HG02943 (cell line): ENCODE results near the gene CHPF2.

Source experiments
- ATAC-seq: cut with Tn5 transposase; IDR thresholded peaks from one replicate; pipeline ENCODE4 v1.9.1; 2021; ENCODE audit warnings: mild to moderate bottlenecking, low read depth, moderate library complexity; ENCODE audit not compliant: unreplicated experiment

The CHPF2 gene

DNA sequence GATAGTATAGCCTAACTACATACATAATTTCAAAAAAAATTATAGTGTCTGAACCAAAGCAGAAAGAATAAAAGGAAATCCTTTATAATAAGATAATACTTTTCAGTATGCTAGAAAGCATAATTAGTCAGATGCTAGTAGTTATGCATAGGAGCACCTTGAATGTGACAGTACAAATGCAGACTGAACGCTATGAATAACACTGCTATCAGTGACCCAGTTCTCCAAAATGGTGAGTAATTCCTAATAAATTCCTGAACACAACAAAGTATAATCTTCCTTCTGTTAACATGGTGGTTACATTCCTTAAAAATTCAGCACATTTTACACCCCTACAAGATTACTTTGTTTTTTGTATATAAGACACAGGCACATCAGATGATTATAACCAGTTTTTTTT, 1.2 kb upstream of the CHPF2 start:
- no peak for ATAC-seq

DNA sequence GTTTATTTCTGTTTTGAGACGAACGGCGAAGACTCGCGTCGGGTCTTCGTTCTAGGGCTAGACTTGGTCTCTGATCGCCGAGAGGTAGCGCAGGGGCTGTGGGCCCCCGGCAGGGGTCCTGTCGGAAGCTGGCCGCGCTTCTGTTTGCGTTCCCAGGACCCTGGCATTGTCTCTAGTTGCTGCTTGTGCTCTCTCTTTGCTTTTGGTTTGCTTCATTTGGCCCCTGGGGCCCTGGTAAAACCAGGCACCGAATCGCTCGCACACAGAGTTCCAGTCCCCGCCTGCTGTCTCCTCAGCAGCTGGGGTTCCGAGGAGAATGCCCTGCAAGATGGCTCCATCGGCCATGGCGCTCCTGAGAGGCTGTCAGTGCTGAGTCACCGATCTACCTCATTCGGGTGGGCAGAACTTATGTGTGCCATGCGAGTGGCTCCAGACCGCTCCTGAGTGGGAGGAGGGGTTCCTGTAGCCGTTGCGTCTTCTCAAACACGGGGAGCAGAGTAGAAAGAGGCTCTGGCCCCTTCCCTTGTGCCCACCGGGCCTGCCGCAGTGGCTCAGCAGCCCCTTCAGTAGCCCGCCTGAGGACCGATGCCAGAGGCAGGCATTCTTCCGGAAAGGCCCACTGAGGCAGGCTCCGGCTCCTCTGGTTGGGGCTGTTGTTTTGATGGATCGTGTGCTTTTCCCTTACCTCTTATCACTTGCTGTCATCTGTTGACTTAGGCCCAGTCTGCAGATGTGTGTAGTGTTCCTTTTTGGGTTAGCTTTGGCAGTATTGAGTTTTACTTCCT, 826 bp downstream of the CHPF2 start:
- no peak for ATAC-seq

DNA sequence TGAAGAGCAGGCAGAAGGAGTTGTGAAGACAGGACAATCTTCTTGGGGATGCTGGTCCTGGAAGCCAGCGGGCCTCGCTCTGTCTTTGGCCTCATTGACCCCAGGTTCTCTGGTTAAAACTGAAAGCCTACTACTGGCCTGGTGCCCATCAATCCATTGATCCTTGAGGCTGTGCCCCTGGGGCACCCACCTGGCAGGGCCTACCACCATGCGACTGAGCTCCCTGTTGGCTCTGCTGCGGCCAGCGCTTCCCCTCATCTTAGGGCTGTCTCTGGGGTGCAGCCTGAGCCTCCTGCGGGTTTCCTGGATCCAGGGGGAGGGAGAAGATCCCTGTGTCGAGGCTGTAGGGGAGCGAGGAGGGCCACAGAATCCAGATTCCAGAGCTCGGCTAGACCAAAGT, 1.5 kb downstream of the CHPF2 start:
- ATAC-seq = no peak

DNA sequence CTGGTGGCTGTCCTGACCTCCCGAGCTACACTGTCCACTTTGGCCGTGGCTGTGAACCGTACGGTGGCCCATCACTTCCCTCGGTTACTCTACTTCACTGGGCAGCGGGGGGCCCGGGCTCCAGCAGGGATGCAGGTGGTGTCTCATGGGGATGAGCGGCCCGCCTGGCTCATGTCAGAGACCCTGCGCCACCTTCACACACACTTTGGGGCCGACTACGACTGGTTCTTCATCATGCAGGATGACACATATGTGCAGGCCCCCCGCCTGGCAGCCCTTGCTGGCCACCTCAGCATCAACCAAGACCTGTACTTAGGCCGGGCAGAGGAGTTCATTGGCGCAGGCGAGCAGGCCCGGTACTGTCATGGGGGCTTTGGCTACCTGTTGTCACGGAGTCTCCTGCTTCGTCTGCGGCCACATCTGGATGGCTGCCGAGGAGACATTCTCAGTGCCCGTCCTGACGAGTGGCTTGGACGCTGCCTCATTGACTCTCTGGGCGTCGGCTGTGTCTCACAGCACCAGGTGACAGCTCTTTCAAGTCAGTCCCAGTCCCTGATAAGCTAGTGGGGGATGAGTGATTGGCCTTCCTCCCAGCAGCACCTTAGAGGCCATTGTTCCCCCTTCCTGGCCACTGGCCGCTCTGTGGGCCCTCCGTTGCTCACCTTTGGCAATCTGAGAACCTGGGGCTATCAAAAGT, 3.0 kb downstream of the CHPF2 start:
- ATAC-seq = no peak

DNA sequence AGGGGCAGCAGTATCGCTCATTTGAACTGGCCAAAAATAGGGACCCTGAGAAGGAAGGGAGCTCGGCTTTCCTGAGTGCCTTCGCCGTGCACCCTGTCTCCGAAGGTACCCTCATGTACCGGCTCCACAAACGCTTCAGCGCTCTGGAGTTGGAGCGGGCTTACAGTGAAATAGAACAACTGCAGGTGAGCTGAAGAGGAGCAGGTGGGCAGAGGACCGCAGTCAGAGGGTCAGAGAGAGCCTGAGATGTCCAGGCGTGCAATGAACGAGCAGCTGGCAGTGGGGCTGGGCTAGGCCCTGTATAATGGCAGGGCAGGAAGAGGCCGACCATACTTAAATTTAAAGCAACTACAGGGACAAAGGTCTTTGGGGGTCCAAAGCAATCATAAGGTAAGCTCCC, 4.1 kb downstream of the CHPF2 start:
- no peak for ATAC-seq

DNA sequence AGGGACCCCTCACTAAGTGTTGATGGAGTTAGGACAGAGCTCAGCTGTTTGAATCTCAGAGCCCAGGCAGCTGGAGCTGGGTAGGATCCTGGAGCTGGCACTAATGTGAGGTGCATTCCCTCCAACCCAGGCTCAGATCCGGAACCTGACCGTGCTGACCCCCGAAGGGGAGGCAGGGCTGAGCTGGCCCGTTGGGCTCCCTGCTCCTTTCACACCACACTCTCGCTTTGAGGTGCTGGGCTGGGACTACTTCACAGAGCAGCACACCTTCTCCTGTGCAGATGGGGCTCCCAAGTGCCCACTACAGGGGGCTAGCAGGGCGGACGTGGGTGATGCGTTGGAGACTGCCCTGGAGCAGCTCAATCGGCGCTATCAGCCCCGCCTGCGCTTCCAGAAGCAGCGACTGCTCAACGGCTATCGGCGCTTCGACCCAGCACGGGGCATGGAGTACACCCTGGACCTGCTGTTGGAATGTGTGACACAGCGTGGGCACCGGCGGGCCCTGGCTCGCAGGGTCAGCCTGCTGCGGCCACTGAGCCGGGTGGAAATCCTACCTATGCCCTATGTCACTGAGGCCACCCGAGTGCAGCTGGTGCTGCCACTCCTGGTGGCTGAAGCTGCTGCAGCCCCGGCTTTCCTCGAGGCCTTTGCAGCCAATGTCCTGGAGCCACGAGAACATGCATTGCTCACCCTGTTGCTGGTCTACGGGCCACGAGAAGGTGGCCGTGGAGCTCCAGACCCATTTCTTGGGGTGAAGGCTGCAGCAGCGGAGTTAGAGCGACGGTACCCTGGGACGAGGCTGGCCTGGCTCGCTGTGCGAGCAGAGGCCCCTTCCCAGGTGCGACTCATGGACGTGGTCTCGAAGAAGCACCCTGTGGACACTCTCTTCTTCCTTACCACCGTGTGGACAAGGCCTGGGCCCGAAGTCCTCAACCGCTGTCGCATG, 5.2 kb downstream of the CHPF2 start:
- ATAC-seq = no peak

DNA sequence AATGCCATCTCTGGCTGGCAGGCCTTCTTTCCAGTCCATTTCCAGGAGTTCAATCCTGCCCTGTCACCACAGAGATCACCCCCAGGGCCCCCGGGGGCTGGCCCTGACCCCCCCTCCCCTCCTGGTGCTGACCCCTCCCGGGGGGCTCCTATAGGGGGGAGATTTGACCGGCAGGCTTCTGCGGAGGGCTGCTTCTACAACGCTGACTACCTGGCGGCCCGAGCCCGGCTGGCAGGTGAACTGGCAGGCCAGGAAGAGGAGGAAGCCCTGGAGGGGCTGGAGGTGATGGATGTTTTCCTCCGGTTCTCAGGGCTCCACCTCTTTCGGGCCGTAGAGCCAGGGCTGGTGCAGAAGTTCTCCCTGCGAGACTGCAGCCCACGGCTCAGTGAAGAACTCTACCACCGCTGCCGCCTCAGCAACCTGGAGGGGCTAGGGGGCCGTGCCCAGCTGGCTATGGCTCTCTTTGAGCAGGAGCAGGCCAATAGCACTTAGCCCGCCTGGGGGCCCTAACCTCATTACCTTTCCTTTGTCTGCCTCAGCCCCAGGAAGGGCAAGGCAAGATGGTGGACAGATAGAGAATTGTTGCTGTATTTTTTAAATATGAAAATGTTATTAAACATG, 6.0 kb downstream of the CHPF2 start:
- no peak for ATAC-seq

DNA sequence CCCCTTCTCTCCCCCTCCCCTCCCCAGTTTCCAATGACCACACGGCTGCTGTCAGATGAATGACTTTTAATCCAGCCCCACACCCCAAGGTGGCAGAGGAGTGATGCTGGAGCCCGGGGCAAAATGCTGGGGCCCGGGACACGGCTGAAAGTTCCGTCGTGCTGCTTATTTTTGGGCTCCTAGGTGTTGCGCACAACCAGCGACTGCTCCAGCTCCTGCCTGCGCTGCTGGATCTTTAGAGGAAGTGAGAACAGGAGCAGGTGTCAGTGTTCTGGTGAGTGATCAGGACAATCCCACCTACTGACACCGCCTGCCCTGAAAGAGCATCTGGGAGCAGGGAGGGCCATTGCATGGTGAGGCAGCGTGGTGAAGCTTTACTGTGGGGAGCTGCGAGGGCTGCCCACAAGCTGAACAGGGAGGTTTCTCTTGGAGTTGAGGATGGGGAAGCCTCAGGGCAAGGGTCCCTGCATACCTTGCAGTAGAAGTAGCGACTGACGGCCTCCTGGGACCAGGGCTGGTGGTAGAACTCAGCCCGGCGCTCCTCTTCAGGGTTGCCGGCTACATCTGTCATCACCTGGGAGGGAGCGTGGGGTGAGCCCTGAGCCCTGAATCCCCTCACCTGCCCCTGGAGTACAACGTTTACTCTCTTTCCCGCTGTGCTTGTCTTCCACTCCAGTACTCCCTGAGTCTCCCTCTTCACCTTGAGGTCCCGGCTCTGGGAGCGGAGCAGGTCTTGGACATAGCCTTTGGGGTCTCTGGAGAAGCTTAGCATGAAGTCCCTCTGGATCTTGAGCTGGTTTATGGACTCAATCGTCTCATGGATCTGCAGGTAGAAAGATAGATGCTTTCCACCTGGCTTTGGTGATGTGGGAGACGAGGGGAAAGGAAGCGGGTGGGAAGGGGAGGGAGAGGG, 6.9 kb downstream of the CHPF2 start:
- no peak for ATAC-seq

DNA sequence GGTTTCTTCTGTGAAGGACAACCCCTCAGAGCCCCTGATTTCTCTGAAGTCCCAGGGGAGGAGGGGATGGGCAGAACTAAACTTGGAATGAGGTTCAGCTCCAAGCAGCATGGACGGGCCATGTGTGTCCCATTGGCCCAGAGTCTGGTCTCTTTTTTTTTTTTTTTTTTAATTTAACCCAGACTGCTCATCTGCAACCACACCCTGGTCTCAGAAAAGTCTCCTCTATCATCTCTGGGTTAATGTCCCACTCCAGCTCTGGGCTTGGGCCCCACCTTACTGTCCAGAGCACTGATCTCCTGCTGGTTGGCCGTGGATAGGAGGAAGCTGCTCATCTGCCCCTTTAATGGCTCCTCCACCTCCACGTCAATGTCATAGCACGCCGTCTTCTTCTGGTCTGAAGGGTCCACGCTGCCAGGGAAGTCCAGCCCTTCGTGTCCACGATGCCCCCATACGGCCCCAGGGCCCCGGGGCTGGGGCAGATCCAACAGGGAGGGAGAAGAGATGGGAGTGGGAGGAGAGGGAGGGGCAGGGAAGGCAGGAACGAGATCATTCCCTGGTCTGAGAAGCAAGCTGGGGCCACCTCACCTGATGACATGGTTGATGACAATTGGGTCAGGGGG, 7.7 kb downstream of the CHPF2 start:
- ATAC-seq = no peak

DNA sequence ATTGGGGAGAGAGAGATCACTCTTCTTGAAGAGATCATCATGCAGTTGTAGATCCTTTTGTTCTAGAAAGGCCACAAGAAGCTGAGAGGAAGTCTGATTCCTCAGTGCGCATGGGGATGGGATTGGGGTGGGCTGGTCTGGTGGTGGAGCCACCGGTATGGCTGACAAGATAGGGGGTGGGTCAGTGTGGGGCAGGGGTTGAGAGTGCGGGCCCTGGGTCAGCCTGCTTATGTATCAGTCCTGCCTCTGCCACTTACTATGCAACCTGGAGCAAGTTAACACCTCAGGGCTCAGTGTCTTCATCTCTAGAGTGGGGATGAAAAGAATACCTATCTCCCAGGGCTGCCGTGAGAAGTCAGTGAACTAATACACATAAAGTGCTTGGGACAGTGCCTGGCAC, 8.3 kb downstream of the CHPF2 start:
- ATAC-seq = no peak

DNA sequence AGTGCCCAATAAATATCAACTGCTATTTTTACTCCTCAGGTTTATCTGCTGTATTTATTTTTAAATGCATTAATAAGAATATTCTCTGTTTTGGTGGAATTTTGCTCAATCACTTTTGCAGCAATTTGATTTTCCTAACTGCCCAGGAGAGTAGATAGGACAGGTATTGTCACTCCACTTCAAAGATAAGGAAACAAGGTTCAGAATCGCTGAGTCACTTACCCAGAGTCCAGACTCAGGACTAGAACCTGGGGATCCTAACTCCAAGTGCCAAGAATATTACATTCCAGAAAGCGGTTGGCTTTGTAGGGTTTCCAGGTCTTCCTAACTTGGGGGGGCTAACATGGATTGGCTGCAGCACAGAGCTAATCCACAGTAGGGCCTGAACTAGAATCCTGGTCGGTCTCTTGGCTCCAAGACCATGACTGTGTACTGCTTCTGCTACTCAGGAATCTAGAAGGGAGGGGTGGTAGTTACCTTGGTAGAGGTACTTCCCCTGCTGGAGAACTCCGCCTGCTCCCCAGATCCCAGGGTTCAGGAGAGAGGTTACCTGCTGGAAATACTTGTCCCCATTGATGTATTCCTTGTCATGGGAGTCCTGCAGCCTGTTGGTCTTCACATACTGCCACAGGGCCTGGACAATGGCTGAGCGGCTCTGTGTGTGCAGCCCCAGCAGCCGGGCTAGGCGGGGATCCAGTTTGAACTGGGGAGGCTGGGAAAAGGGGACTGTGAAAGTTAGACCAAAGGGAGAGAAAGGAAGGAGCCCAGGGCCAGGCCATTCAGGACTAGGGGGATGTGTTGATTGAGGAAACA, 8.9 kb downstream of the CHPF2 start:
- no peak for ATAC-seq

DNA sequence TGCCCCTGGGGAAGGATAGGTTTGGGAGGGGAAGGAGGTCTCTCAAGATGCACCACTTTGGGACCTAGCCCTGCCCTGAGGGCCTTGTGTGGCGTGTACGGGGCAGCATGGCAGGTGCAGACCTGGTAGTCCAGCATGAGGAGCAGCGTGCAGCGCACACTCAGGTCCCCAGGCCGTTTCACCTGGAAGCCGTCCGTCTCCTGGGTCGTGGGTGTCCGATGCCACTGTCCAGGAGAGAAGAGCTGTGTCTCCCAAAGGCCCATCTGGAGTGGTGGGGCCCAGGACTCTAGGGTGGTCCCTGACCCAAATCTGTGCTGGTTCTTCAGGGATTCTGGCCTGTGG, 9.4 kb downstream of the CHPF2 start:
- ATAC-seq = no peak

DNA sequence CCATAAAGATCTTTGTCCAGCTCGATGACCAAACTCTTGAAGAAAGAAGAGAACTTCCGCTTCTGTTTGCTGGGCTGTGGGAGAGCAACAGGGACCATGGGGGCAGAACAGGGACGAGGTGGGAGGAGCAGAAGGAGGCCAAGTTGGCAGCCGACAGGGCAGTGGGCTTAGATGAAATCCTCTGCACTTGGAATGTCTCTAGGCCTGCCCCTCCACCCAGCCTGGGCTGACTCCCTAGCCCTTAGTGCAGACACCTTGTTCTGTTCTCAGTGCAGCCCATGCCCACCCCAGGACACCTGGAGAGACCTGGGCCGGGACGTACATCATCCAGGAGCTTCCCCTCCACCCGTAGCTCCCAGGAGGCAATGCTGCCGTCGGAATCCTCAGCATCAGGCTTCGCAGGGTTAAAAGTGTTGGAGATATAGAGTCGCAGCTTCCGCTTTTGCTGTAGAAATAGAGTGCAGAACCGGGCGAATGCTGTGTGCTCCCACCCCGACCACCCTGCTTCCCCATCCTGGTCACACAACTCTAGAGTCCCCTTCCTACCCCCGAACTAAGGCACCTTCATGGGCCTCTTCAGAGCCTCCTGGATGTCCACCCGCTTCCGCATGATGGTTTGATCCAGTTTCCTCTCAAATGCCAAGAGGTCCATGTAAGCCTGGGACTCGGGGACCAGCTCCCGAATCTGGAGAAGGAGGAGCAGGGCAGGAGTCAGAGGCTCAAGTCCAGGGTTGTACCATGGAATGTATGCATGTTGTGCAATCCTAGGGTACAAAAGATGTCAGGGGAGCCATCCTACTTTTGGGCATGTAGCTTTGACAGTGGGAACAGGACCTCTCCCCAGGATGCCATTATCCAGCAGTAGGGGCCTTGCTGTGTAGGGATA, 10.1 kb downstream of the CHPF2 start:
- ATAC-seq = no peak

DNA sequence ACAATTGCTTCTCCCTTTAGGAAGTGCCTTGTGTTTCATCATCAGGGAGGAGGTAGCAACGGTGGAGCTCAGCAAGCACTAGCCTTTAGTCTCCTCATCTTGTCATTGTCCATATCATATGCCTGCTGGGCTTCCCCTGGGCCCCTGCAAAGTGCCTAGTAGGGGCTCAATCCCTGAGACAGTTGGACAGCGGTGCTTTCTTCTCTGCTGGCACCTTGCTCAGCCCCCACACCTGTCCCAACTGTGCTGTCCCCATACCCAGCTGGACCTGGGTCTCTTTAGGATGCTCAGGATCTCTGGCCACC, 10.7 kb downstream of the CHPF2 start:
- no peak for ATAC-seq

DNA sequence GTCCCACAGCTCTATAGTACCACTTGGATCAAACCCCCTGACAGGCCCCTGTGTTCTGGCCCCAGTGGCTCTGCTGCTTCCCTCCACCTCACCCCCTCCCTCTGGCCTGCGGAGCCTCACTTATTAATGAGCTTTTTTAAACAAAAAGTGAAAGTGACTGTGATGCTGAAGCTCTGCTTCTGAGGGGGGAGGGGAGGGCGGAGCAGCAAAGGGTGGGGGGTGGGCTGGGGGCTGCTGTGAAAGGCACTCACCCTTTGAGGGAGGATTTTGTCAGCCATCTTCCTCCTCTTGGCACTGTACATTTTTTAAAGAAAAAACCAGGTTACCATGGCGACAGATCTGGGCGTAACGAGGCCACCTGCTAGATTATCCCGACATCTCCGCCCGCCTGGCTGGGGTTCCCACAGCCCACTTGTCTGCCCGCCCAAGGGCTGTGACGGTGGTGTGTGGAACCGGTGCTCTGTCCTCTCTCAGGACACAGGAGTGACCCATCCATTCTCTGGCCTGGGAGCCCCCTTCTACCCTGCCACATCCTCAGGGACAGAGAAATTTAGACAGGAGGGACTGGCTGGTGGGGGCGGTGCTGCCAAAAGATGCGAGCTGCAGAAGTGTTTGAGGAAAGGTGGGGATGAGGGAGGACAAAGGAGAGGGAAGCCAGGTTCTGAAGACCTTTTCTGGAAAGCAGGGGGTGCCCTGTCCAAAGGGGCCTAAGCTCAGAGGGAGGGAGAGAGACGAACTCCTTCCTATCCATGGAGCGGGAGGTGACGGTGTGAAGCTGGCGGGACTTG, 11.3 kb downstream of the CHPF2 start:
- no peak for ATAC-seq

DNA sequence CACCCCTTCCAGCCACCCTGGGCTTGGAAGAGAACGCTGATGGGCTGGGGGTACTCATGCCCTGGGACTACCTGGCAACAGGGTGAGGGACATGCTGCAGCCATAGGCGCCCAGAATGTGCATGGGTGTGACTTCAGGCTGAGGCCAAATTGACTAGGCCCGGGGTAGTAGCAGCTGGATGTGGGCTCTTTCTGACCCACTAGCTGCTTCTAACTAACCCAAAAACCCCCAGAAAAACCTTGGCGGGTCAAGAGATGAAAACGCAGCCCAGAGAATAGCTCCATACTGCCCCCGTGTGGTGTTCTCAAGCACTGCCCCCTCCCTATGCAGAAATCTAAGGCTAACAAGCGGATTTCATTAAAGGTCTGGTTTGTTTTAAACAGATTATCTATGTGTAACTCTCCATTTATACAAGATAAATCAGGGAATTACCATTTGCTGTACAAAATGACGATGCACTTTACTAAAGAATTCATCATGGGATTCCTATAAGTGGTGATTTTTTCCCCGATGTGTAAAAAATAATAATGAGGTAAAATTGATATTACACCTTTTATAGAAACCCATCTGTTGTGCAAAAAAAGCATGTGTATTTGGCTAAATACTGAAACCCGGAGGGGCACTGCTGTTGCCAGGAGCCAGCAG, 12.0 kb downstream of the CHPF2 start:
- no peak for ATAC-seq
